NCI-H2081 (cell line): Measurements from ENCODE around the gene VIT.
"Not testable (repeated sequence)": the region's sequence is repeated elsewhere in the genome, so short reads cannot be mapped to it uniquely, and the experiment has no call there.

Source experiments
- DNase-seq, 2 experiments: peaks; one replicate each; lab custom pipeline; 2025; lab: John Stamatoyannopoulos, UW

Gene VIT

GRCh38 chr2:36807223-36807886, 110.8 kb downstream of the VIT start:
- DNase-seq = no peak

GRCh38 chr2:36808386-36809068, 112.0 kb downstream of the VIT start:
- DNase-seq = no peak

GRCh38 chr2:36809069-36809445, 112.5 kb downstream of the VIT start:
- DNase-seq = no peak

- DNase-seq = no peak
Measured at GRCh38 chr2:36811071-36811470, 114.6 kb downstream of the VIT start.

GRCh38 chr2:36812196-36812595, 115.7 kb downstream of the VIT start:
- DNase-seq = no peak

- DNase-seq = no peak
Measured at GRCh38 chr2:36818542-36818941, 122.0 kb downstream of the VIT start.

GRCh38 chr2:36819095-36819711, 122.7 kb downstream of the VIT start:
- no peak for DNase-seq

- DNase-seq = peak in 1 of 2 experiments; percentile 16
Measured at GRCh38 chr2:36820942-36821605, 124.6 kb downstream of the VIT start.

- DNase-seq = no peak
Measured at GRCh38 chr2:36823862-36824261, 127.4 kb downstream of the VIT start.

GRCh38 chr2:36824273-36824672, 127.8 kb downstream of the VIT start:
- DNase-seq = no peak

- DNase-seq = not testable (repeated sequence)
Measured at GRCh38 chr2:36824683-36825082, 128.2 kb downstream of the VIT start.

- DNase-seq = no peak
Measured at GRCh38 chr2:36831185-36831584, 134.7 kb downstream of the VIT start.

GRCh38 chr2:36834203-36834602, 137.7 kb downstream of the VIT start:
- DNase-seq = no peak

GRCh38 chr2:36834731-36835524, 138.4 kb downstream of the VIT start:
- DNase-seq = no peak

- no peak for DNase-seq
Measured at GRCh38 chr2:36839976-36840617, 143.6 kb downstream of the VIT start.

- no peak for DNase-seq
Measured at GRCh38 chr2:36843838-36844237, 147.3 kb downstream of the VIT start.

- DNase-seq = no peak
Measured at GRCh38 chr2:36849265-36849664, 152.8 kb downstream of the VIT start.

- no peak for DNase-seq
Measured at GRCh38 chr2:36854241-36854640, 157.7 kb downstream of the VIT start.

GRCh38 chr2:36855429-36855828, 158.9 kb downstream of the VIT start:
- no peak for DNase-seq

GRCh38 chr2:36857713-36858112, 161.2 kb downstream of the VIT start:
- DNase-seq = no peak

- DNase-seq = no peak
Measured at GRCh38 chr2:36858551-36859365, 162.3 kb downstream of the VIT start.
